DOHH2 (cell line): ENCODE data around the gene ZNF860.

Experiments
- H3F3A ChIP-seq: fragments of 200-600 bp; sonication (generic), shearing (Covaris generic); 2 replicates; pipeline ENCODE4 v1.6.0; 2016; ENCODE audit warnings: antibody characterized with exemption, mild to moderate bottlenecking; ENCODE audit not compliant: control insufficient read depth, insufficient read depth
- H3K27ac ChIP-seq: fragments of 200-600 bp; sonication (generic); 2 replicates; pipeline ENCODE4 v1.5.1; 2014; ENCODE audit warnings: low read depth, mild to moderate bottlenecking, low read length, moderate library complexity
- H3K27me3 ChIP-seq: fragments of 200-600 bp; sonication (generic); 2 replicates; pipeline ENCODE4 v1.6.1; 2014; ENCODE audit warnings: mild to moderate bottlenecking, low read length, mixed read lengths; ENCODE audit not compliant: control insufficient read depth
- H3K36me3 ChIP-seq: fragments of 200-600 bp; sonication (generic); 2 replicates; pipeline ENCODE4 v1.6.1; 2014; ENCODE audit warnings: mild to moderate bottlenecking, low read length, moderate library complexity, mixed read lengths; ENCODE audit not compliant: control insufficient read depth
- H3K4me1 ChIP-seq: fragments of 200-600 bp; sonication (generic); 2 replicates; pipeline ENCODE4 v1.6.1; 2014; ENCODE audit warnings: mild to moderate bottlenecking, low read length, mixed read lengths; ENCODE audit not compliant: control insufficient read depth
- H3K4me2 ChIP-seq: fragments of 200-600 bp; sonication (generic); 2 replicates; pipeline ENCODE4 v1.6.0; 2014; ENCODE audit warnings: mild to moderate bottlenecking, low read length, moderate library complexity
- H3K4me3 ChIP-seq: fragments of 200-600 bp; sonication (generic); 2 replicates; pipeline ENCODE4 v1.5.1; 2014; ENCODE audit warnings: mild to moderate bottlenecking, low read length, mixed read lengths
- H3K79me2 ChIP-seq: fragments of 200-600 bp; sonication (generic); 2 replicates; pipeline ENCODE4 v1.6.1; 2014; ENCODE audit warnings: mild to moderate bottlenecking, low read length, mixed read lengths; ENCODE audit not compliant: control insufficient read depth
- H3K9me2 ChIP-seq: fragments of 200-600 bp; sonication (generic); replicated peaks from 2 replicates; pipeline ENCODE4 v1.6.1; 2014; ENCODE audit warnings: mild to moderate bottlenecking, low read length, mixed read lengths; ENCODE audit not compliant: control insufficient read depth
- H3K9me3 ChIP-seq: fragments of 200-600 bp; sonication (generic); 2 replicates; pipeline ENCODE4 v1.6.1; 2014; ENCODE audit warnings: antibody characterized with exemption, low read length, mixed read lengths; ENCODE audit not compliant: control insufficient read depth, insufficient read depth
- H4K20me1 ChIP-seq: fragments of 200-600 bp; sonication (generic); 2 replicates; pipeline ENCODE4 v1.6.0; 2014; ENCODE audit warnings: low read depth, mild to moderate bottlenecking, antibody characterized with exemption, low read length, moderate library complexity; ENCODE audit not compliant: control insufficient read depth, insufficient read depth
- CTCF ChIP-seq: fragments of 200-600 bp; sonication (generic); IDR thresholded peaks from one replicate; pipeline ENCODE4 v1.5.1; 2014; ENCODE audit warnings: antibody characterized with exemption, mild to moderate bottlenecking, low read depth, low read length; ENCODE audit not compliant: poor library complexity, severe bottlenecking
- EZH2phosphoT487 ChIP-seq: fragments of 200-600 bp; sonication (generic); IDR thresholded peaks from 2 replicates; pipeline ENCODE4 v1.6.1; 2017; ENCODE audit warnings: borderline replicate concordance, mild to moderate bottlenecking, antibody characterized with exemption, low read length, moderate library complexity, mixed read lengths

Gene ZNF860

GRCh38 chr3:31996195-31996594 lies 14.6 kb downstream of the ZNF860 start:
- peaks cover 4% of the 10 kb centered on the region; the same call in 1 of the 2 replicates for H3K36me3 ChIP-seq
- no peaks in the 10 kb centered on the region for H3K9me2 ChIP-seq
- no peaks in the 10 kb centered on the region for H3K9me3 ChIP-seq
- H4K20me1 ChIP-seq = no peaks in the 10 kb centered on the region
- peaks cover 9% of the 10 kb centered on the region for H3K4me1 ChIP-seq
- no peaks in the 10 kb centered on the region for H3F3A ChIP-seq
- no peak overlapping the region for H3K27ac ChIP-seq
- H3K27me3 ChIP-seq = no peaks in the 10 kb centered on the region
- TF ChIP-seq EZH2phosphoT487 = no peak
- TF ChIP-seq CTCF = no peak
- no peak overlapping the region for H3K4me2 ChIP-seq
- no peaks in the 10 kb centered on the region for H3K79me2 ChIP-seq
- no peak overlapping the region for H3K4me3 ChIP-seq

GRCh38 chr3:31997500-31997899 lies 15.9 kb downstream of the ZNF860 start:
- Histone ChIP-seq H3K4me2 (no peak overlapping the region), H3F3A (no peaks in the 10 kb centered on the region), H3K36me3 (peaks cover 1% of the 10 kb centered on the region; the same call in 1 of the 2 replicates), H3K4me3 (no peak overlapping the region), H3K9me3 (no peaks in the 10 kb centered on the region), H3K79me2 (no peaks in the 10 kb centered on the region), H3K27ac (no peak overlapping the region), H3K27me3 (no peaks in the 10 kb centered on the region), H3K9me2 (no peaks in the 10 kb centered on the region), H3K4me1 (peaks cover 10% of the 10 kb centered on the region), H4K20me1 (no peaks in the 10 kb centered on the region)
- no peak for TF ChIP-seq CTCF
- TF ChIP-seq EZH2phosphoT487 = no peak

GRCh38 chr3:31999907-32000439 lies 18.4 kb downstream of the ZNF860 start:
- no peak overlapping the region for H3K4me2 ChIP-seq
- H3K79me2 ChIP-seq = no peaks in the 10 kb centered on the region
- no peak overlapping the region for H3K27ac ChIP-seq
- no peaks in the 10 kb centered on the region for H4K20me1 ChIP-seq
- no peaks in the 10 kb centered on the region; the same call in 1 of the 2 replicates for H3F3A ChIP-seq
- H3K9me2 ChIP-seq = no peaks in the 10 kb centered on the region
- peaks cover 23% of the 10 kb centered on the region for H3K4me1 ChIP-seq
- TF ChIP-seq CTCF (no peak), EZH2phosphoT487 (no peak)
- no peak overlapping the region for H3K4me3 ChIP-seq
- no peaks in the 10 kb centered on the region for H3K36me3 ChIP-seq
- H3K9me3 ChIP-seq = no peaks in the 10 kb centered on the region
- no peaks in the 10 kb centered on the region for H3K27me3 ChIP-seq
